ENCODE measurements around the gene ANO4. TPM values are rescaled to one million over a fixed set of nuclear protein-coding genes. Genes with fewer than 3 reads are reported as not detected.
"Not testable (repeated sequence)": the region's sequence is repeated elsewhere in the genome, so short reads cannot be mapped to it uniquely, and the experiment has no call there.

The ANO4 gene
- total RNA-seq, 1 donor from 2014 or later, result 4.1 TPM

DNA sequence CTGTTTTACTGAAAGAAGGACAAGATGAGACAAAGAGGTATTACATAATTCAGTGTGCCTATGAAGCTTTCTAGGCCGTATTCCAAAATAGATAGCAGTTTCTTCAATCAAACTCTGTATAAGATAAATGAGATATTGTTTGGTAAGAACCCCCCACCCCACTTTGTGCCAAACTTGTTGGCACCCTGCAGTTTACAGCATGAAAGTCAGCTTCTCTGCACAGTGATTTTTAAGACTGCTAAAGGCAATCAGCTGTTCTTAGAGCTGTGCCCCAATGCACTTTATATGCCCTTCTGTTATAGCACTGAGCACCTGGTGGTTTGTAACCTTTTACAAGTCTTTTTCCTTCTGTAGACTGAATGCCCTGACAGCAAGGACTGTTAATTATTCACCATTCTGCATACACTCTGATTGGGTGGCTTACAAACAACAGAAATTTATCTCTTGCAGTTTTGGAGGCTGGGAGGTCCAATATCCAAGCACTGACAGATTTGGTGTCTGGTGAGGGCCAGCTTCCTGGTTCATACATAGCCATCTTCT, 76.7 kb downstream of the ANO4 start:
- no peak for DNase-seq (ENCODE audit: low spot score)

DNA sequence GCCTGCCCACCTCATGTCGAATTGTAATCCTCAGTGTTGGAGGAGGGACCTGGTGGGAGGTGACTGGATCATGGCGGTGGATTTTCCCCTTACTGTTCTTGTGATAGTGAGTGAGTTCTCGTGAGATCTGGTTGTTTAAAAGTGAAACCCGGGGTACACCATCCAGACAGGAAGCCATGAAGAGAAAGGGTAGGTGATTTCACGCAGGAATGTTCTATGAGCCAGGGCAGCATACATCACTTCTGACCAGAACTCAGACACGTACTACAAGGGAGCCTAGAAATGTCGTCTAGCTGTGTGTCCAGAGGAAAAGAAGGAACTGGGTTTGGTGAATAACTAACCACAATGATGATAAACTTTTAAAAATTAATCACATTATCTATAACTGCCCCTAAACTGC, 80.6 kb downstream of the ANO4 start:
- DNase-seq (ENCODE audit: low spot score), result no peak

DNA sequence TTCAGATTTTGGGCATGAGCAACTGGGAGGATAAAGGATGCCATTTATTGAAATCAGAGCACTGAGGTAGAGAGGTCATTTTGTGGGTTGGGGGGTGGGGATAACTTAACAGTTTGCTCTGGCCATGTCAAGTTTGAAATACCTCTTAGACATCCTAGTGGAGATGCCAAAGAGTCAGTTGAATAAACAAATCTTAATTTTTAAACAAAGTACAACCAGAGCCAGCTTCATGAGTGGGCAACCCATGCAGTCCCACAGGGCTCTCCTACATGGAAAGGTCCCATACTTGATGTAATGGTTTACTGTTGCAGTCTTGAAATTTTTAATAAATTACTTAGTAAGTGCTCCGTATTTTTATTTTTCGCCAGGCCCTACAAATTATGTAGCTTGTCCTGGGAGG, 81.2 kb downstream of the ANO4 start:
- no peak for DNase-seq (ENCODE audit: low spot score)

DNA sequence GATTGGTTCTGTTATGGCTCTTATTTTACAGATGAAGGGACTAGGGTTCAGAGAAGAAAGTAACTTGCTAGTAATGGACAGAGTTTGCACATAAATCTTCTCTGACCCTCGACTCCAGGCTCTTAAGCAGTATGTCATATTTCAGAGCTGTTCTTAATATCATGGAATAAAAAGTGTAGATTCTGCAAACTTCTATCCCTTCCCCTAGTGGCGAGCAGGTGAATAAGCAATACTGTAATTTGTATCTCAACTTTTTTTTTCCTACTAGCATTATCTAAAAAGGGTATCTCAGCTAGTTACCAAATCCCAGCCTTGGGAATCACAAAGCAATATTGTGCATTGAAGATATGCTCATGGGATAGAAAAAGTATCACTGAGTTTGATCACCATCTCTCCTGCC, 83.2 kb downstream of the ANO4 start:
- no peak for DNase-seq (ENCODE audit: low spot score)

DNA sequence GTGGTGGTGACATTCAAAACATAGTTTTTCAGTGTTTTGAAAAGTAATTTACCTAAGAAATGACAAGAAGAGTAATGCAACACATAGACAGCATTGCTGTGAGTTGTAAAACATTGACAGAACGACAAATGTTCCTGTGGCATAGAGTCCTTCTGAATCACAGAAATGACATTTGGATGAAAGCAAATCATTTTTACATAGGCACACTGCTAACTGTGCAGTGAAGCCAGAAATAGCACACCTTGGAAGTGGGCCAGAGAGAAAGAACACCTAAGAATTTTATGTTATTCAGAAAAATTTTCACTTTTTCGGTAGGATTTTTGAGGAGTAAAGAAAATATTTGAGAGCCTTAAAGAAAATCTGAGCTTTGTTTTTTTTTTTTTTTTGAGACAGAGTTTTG, 100.6 kb downstream of the ANO4 start:
- DNase-seq (ENCODE audit: low spot score), result no peak

DNA sequence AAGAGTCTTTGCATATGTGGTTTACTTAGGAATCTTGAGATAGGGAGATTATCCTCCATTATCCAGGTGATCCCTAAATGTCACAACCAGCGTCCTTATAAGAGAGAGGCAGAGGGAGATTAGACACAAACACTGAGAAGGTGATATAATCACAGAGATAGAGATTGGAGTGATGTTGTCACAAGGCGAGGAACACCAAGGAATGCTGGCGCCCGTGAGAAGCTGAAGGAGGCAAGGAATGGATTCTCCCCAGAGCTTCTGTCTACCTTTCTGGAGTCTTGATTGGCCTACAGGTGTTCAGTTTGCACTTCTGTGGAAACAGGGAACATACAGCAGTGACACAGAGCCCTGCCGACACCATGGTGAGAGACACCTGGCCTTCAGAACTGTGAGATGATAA, 101.6 kb downstream of the ANO4 start:
- DNase-seq (ENCODE audit: low spot score), result no peak

DNA sequence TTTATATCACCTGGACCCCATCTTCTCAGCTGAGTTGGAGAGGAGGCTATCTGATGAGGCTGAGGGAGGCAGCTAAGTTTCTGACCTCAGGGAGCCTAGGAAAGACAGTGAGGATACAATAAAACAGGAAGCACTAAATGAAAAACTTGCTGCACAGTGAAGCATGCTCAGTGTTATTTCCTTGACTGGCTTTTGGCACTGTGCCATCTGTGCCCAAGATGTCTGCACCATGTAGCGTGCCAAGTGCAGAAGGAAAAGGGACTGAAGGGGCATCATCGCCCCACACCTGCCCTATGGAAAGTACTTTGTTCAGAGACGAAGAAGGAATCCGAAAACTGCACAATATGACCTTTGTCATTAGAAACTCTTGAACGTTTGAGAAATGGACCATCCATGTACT, 102.7 kb downstream of the ANO4 start:
- no peak for DNase-seq (ENCODE audit: low spot score)

DNA sequence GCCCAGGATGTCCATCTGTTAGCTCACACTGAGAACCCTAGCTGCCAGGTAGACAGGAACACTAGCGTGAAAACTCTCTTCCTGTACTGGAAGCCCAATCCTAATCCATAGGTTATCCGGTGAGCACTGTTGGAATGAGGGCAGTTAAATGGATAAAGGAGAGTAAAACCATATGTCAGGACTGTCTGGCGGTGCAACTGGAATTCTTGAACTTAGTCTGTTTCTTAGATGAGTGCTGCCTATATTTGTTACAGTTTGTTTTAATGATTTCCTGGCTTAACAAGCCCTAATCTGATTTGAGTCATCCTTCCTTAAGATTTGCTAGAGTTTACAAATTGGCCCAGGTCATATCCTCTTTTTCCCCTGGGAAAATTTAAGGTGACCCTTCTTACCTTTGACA, 104.7 kb downstream of the ANO4 start:
- no peak for DNase-seq (ENCODE audit: low spot score)

DNA sequence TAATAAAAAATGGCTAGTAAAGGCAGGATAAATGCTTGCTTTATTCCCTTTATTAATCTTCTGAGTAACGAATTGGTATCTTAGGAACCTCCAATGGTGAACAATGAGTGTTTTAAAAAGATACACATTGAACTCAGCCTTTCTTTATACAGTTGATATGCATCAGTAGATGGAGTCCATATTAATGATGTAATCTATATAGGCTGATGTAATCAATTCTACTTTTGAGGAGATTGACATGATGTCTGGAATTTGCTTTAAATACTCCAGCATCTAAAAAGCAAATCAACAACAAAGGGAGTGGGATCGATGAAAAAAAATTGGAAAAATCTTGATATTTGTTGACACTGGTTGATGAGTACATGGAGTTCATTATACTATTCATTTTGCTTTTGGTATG, 106.2 kb downstream of the ANO4 start:
- DNase-seq (ENCODE audit: low spot score), result no peak

DNA sequence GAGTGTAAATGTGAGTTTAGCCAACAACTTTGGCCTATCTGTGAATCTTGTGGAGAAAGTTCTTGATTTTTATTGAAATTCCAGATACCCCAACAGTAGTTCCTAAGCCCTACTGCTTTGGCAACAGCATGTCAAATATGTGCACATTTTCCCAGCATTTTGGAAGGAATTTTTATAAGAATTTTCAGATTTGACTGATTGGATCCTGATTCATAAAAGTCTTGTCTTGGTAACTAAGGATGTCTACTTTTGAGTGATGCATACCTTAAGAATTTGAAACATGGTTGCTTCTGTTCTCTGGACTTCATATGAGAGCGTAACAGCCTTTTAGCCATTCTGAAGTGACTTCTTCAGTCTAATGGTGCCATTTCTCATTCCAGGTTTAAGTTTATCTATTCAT, 106.7 kb downstream of the ANO4 start:
- DNase-seq (ENCODE audit: low spot score), result no peak

DNA sequence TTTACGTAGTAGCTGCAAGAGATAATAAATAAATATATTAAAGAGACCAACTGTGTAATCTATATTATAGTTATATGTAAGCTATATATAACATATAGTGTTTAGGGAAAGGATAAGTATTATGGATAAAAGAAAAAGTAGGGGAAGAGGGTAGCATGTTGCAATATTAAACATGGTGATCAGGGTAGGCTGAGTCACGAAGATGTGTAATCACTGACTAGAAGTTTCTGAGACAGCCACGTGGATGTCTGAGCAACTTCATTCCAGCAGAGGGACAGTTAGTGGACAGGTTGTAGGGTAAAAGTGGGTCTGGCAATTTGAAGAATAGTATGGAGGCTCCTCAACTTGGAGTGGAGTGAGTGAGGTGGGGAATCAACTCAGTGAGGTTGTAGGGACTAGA, 109.7 kb downstream of the ANO4 start:
- DNase-seq (ENCODE audit: low spot score), result no peak

DNA sequence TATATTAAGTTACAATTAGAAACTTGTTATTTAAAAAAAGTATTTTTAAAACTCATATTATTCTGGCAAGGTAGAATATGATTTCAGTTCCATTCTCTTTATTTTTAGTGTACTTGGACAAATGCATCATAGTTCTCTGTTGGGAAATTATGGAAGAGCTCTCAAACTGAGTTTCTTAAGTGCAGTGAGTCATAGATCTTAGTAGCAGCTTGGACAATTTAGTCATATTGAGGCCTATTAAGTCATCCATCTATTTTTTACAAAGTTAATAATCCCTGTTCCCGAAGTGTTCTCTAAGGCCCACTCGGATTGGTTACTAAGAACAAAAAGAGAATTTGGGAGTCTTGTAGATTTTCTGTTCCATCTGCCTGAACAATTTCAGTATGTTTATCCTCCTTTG, 113.9 kb downstream of the ANO4 start:
- DNase-seq (ENCODE audit: low spot score), result no peak

DNA sequence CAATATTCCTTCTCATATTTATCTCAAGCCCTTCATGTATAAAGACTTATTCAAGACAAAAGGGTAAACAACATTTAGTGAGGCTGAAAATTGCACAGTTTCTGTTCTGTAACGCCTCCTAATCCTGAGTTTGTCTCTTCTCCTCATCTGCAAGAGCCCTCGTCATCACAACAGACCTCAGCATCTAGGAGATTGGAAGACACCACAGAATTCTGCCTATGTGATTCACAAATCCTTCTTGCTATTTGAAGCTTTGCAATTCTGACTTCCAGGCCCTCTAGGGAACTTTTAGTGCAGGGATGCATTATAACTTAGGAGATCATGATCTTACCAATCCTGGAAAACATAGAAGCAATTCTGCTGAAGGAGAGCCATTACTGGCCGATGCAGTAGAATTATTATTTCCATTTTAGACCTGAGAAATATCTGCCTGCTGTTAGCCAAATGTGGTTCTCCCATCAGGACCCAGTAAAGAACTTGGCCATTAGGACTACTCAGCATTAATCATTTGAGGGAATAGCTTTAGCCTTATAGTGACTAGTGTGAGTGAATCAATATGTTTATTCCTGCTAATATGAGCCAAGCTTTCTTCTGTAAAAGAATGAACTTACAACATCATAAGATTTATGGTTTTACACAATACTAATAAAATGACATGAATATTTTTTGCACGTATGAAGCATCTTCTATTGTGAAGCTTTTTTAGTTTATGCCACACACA, 119.5 kb downstream of the ANO4 start:
- DNase-seq (ENCODE audit: low spot score), result no peak

DNA sequence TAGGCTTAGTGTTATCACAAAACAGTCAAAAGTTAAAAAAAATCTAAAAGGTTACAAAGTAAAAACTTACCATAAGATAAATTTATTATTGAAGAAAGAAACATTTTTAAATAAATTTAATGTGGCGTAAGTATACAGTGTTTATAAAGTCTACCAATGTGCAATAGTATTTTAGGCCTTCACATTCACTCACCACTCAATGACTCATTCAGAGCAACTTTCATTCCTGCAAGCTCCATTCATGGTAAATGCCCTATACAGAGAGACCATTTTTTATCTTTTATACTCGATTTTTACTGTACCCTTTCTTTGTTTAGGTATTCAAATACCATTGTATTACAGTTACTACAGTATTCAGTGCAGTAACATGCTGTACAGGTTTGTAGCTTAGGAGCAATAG, 124.5 kb downstream of the ANO4 start:
- no peak for DNase-seq (ENCODE audit: low spot score)

DNA sequence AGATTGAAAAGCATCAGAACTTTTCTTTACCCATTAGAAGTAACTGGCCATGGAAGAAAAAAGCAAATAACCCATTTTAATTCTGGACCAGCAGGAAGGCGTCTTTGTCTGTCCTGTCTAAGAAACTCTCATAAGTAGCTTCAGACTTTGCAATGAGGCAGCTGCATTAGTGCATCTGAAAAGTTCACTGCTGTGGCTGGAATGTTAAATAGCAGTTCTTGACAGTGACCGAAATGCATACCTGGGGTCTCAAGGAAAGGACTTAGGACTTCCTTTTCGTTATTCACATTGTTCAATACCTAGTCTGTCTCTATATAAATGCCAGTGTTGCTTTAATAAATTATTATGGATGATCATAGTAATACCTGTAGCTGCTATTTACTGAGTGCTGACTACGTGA, 125.9 kb downstream of the ANO4 start:
- no peak for DNase-seq (ENCODE audit: low spot score)

DNA sequence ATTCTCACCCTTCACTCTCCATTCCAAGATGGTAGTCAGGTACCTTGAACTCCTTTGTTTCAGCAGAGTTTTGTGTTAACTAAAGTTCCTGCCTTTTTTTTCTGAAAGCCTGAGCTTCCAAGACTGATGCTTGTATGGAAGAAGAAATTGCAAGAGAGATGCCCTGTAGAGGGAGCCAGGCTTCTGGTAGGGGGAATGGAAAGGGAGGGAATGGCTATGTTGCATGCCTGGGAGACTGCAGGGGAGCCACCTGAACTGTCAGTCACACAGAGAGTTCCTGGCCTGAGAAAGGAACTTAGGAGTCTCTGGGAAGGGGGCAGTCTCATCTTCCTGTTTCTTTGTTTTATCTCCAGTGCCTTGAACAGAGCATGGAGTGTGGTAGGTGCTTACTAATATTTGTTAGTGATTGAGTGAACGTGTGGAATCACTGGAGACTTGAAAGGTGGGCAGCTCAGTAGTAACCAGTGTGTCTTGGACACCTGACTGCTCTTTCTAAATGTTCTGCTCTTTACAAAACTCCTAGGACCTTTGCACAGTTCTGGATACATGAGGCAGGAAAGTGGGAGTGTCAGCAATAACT, 132.2 kb downstream of the ANO4 start:
- no peak for DNase-seq (ENCODE audit: low spot score)

DNA sequence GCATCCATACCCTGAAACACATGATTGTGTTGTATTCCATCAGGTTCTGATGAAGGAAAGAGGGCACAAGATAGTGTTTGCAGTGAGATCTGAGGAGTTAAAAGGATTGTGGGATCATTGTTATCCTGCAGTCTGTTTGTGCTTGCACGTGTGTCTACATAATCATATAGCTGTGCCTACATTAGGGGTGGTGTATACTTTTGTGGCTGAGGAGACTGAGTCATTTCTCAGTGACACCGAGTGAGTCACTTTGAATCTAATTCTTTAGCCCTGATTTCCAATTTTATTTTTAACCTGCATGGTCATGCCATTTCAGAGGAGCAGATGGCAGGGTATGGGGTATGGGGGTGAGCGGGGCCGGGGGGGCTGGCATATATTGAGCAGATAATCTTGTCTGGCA, 133.2 kb downstream of the ANO4 start:
- no peak for DNase-seq (ENCODE audit: low spot score)

DNA sequence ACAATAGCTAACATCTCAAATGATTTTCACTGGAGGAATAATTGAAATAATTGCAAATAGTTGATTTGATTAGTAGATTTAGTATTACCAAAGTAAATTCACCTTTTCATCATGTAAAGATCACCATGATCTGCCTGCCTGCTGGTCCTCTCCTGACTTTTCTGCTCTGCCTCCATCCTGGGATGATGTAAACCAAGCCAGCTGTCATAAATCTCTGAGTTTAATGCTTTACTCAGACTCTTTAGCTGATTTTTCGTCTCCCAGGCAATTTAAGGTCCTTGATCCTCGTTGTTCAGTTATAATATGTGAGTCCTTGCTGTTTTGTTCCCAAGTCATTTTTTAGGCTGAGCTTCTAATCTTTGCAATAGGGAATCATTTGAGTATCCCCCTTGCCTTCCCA, 138.0 kb downstream of the ANO4 start:
- DNase-seq (ENCODE audit: low spot score), result no peak

DNA sequence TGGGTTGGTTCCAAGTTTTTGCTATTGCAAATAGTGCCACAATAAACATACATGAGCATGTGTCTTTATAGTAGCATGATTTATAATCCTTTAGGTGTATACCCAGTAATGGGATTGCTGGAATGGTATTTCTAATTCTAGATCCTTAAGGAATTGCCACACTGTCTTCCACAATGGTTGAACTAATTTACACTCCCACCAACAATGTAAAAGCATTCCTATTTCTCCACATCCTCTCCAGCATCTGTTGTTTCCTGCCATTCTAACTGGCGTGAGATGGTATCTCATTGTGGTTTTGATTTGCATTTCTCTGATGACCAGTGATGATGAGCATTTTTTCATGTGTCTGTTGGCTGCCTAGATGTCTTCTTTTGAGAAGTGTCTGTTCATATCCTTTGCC, 139.0 kb downstream of the ANO4 start:
- not testable (repeated sequence) for DNase-seq (ENCODE audit: low spot score)

DNA sequence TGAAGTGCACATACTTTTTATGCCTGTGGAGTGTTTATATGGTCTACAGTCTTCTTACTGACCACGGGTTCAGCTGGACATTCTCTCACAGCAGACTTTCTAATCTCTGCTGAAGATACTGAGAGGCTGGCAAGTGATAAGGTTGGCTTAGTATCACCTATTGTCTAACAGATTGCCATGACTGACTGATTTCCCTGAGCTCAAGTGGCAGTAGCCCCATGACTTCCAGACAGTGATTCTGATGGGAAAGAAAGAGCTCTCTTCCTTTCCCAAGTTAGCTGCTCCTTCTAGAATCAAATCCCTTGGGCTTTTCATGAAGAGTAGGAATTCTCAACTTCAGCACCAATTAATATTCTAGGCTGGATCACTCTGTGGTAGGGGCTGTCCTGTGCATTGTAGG, 141.4 kb downstream of the ANO4 start:
- DNase-seq (ENCODE audit: low spot score), result no peak

DNA sequence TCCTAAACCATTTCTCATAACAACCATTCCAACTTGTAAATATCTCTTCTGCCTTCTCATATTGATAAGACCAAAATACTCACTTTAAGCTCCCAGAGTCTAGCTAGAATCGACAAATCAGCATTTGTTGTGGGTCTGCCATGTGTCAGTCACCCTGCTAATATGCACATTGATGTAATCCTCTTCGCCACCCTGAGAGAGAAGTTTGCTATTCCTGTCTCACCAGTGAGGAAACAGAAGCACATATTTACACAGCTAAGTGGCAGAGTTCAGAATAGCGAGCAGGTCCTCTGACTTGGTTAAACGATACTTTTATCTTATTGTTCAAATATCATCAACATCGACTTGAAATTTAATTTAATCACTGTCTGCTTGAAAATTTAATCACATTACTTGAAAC, 142.1 kb downstream of the ANO4 start:
- DNase-seq (ENCODE audit: low spot score), result no peak

DNA sequence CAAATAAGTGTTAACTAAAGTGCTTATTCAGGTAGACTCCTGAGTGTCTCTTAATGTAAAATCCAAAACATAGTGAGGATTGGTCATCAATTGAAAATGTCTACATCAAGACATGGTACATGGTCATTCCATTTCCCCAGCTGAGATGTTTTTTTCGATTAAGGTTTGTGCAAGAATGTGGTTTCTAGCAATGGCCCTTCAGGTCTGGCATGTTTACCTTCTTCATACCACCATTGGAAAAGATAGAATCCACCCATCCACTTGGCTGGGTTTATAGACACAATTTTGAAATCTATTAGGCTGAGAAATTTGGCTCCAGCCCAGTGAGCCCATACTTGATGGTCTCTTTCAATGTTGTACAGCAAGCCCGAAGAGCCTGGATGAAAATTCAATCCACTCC, 145.9 kb downstream of the ANO4 start:
- DNase-seq (ENCODE audit: low spot score), result no peak

DNA sequence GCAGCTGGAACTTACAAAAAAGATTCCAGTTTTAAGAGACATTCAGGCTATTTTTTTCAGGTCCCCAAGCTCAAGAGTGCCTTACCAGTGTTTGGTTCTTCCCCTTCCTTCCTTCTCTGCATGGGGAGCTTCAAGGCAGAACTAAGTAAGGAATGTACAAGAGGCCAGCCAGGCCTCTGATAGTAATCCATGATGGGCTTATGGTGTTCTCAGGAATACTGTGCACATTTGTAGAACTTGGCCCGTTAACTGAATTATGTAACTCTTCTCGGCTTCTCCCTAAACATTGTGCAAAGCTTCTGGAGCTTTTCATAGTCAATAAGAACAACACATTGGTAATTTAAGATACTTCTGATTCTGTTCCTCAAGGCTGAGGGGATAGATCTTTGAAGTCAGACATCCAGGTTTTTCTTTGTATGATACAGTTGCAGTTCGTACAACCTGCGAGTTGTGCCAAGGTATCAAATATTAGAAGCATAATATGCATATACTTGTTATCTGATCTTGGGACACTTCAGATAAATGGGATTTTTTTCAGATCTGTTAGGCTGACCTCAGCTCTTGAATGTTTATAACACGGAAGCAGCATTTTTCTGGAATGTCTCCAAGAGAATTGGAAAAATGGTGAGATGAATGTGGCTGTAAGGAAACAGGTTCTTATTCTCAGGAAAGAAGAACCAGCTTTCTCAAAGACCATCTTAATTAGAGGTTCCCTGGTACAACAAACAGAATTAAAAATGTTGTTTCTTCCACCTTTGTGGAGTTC, 148.6 kb downstream of the ANO4 start:
- no peak for DNase-seq (ENCODE audit: low spot score)
